A549 (cell line): ENCODE data around the gene LRP3. TPM values are rescaled to one million over a fixed set of nuclear protein-coding genes. Genes with fewer than 3 reads are reported as not detected.
"Not testable (repeated sequence)": the region's sequence is repeated elsewhere in the genome, so short reads cannot be mapped to it uniquely, and the experiment has no call there.

ENCODE experiments used
- ATAC-seq, 2 experiments: fragments of 200-7000 bp in 1 of 2; fragments of >200 bp in 1 of 2; cut with Nextera tagmentation in 1 of 2; cut with Tn5 transposase in 1 of 2; 3 replicates each; pipeline versions ENCODE4 v1.8.0 to v1.9.1; 2018 to 2020; ENCODE audit warnings: mild to moderate bottlenecking in 1 of 2, moderate library complexity in 1 of 2
- CTCF ChIA-PET: fragments of 300-600 bp; sonication (Branson Sonifier 250); formaldehyde crosslinking; extraction: SDS; loops from one replicate; lab custom pipeline; 2021; ENCODE audit warnings: antibody characterized with exemption, inconsistent platforms; lab: Yijun Ruan, JAX
- POLR2A ChIA-PET: fragments of 350-600 bp; formaldehyde crosslinking; extraction: SDS; loops from one replicate; lab custom pipeline; 2021; ENCODE audit warnings: antibody characterized with exemption, inconsistent platforms; lab: Yijun Ruan, JAX
- DNase-seq, 2 experiments: peaks; one replicate each; pipeline versions ENCODE4 v3.0.0 to v3.0.0-alpha.2; 2011 to 2016; ENCODE audit warnings: low read depth in 1 of 2, low spot score in 1 of 2
- FAIRE-seq: peaks from 2 replicates; lab custom pipeline; 2011; peaks lifted over from hg19 to GRCh38; lab: Jason Lieb, UNC
- H3K27ac ChIP-seq, 2 experiments: fragments of >200 bp; sonication (Bioruptor Twin); formaldehyde crosslinking; 3 replicates each; pipeline ENCODE4 v1.5.1; 2016 to 2017
- H3K4me1 ChIP-seq: fragments of >200 bp; sonication (Bioruptor Twin); formaldehyde crosslinking; 3 replicates; pipeline ENCODE4 v1.6.1; 2016
- H3K4me2 ChIP-seq: fragments of >200 bp; sonication (Bioruptor Twin); formaldehyde crosslinking; 3 replicates; pipeline ENCODE4 v1.6.1; 2016
- H3K4me3 ChIP-seq: fragments of >200 bp; sonication (Bioruptor Twin); formaldehyde crosslinking; 3 replicates; pipeline ENCODE4 v1.5.1; 2016
- H3K9me3 ChIP-seq: fragments of >200 bp; sonication (Bioruptor Twin); formaldehyde crosslinking; 3 replicates; pipeline ENCODE4 v1.6.1; 2016
- BHLHE40 ChIP-seq: IDR thresholded peaks from 2 replicates; pipeline ENCODE4 v1.6.1; 2012; ENCODE audit warnings: low read depth, low read length, inconsistent platforms
- EHMT2 ChIP-seq: fragments of 200-600 bp; sonication (generic); IDR thresholded peaks from 2 replicates; pipeline ENCODE4 v1.6.1; 2016; ENCODE audit warnings: antibody characterized with exemption, low read depth, mild to moderate bottlenecking, moderate library complexity
- FOSB ChIP-seq: fragments of 250-450 bp; sonication (Bioruptor Pico); IDR thresholded peaks from 2 replicates; pipeline ENCODE4 v1.5.0; 2020; ENCODE audit warnings: mild to moderate bottlenecking, moderate library complexity
- FOSL2 ChIP-seq, 2 experiments: fragments of 450-650 bp in 1 of 2; fragments of >200 bp in 1 of 2; sonication (Bioruptor Twin) in 1 of 2; formaldehyde crosslinking; IDR thresholded peaks; 2 replicates each; pipeline versions ENCODE4 v1.5.0 to v1.6.1; 2016 to 2020; ENCODE audit warnings: mild to moderate bottlenecking in 1 of 2, moderate library complexity in 1 of 2
- FOXS1 ChIP-seq: fragments of 250-450 bp; sonication (Bioruptor Pico); IDR thresholded peaks from 2 replicates; pipeline ENCODE4 v1.5.0; 2020; ENCODE audit warnings: mild to moderate bottlenecking, moderate library complexity
- HEYL ChIP-seq: fragments of 250-450 bp; sonication (Bioruptor Pico); IDR thresholded peaks from 2 replicates; pipeline ENCODE4 v1.8.0; 2021; ENCODE audit warnings: mild to moderate bottlenecking, moderate library complexity
- HOXA7 ChIP-seq: fragments of 250-450 bp; sonication (Bioruptor Pico); IDR thresholded peaks from 2 replicates; pipeline ENCODE4 v1.5.0; 2020; ENCODE audit warnings: mild to moderate bottlenecking, moderate library complexity
- HOXB13 ChIP-seq: fragments of 250-450 bp; sonication (Bioruptor Pico); IDR thresholded peaks from 2 replicates; pipeline ENCODE4 v1.5.0; 2020; ENCODE audit warnings: low read depth, mild to moderate bottlenecking, moderate library complexity
- HOXB5 ChIP-seq: fragments of 250-450 bp; sonication (Bioruptor Pico); IDR thresholded peaks from 2 replicates; pipeline ENCODE4 v1.5.0; 2020; ENCODE audit warnings: mild to moderate bottlenecking, moderate library complexity
- JUN ChIP-seq, 2 experiments: fragments of >200 bp; sonication (Bioruptor Twin); formaldehyde crosslinking; IDR thresholded peaks; 2 replicates in 1 of 2; 3 replicates in 1 of 2; pipeline ENCODE4 v1.6.1; 2016 to 2017
- JUNB ChIP-seq: fragments of >200 bp; sonication (Bioruptor Twin); formaldehyde crosslinking; IDR thresholded peaks from 2 replicates; pipeline ENCODE4 v1.6.1; 2016
- KDM1A ChIP-seq: fragments of 200-600 bp; sonication (generic); IDR thresholded peaks from 2 replicates; pipeline ENCODE4 v1.6.1; 2016; ENCODE audit warnings: low read depth, mild to moderate bottlenecking
- KDM5A ChIP-seq: fragments of 200-600 bp; sonication (generic); IDR thresholded peaks from 2 replicates; pipeline ENCODE4 v1.6.1; 2016; ENCODE audit warnings: antibody characterized with exemption, mild to moderate bottlenecking
- NFE2L2 ChIP-seq: fragments of 150-350 bp; conservative IDR thresholded peaks from 2 replicates; pipeline ENCODE4 v1.6.1; 2014; ENCODE audit warnings: low read length
- NR3C1 ChIP-seq: fragments of >200 bp; sonication (Bioruptor Twin); formaldehyde crosslinking; IDR thresholded peaks from 3 replicates; pipeline ENCODE4 v1.6.1; 2017
- POLR2A ChIP-seq: IDR thresholded peaks from 2 replicates; pipeline ENCODE4 v1.6.1; 2012; ENCODE audit warnings: mild to moderate bottlenecking, low read length
- RAD21 ChIP-seq, 2 experiments: fragments of >200 bp in 1 of 2; sonication (Bioruptor Twin) in 1 of 2; formaldehyde crosslinking in 1 of 2; IDR thresholded peaks in 1 of 2; conservative IDR thresholded peaks in 1 of 2; 2 replicates in 1 of 2; 3 replicates in 1 of 2; pipeline ENCODE4 v1.6.1; 2012 to 2018; ENCODE audit warnings: inconsistent platforms in 1 of 2
- RFX5 ChIP-seq: fragments of 450-650 bp; IDR thresholded peaks from 2 replicates; pipeline ENCODE4 v1.7.1; 2014; ENCODE audit warnings: antibody characterized with exemption, mild to moderate bottlenecking, moderate library complexity
- RNF2 ChIP-seq: fragments of 200-600 bp; sonication (generic); IDR thresholded peaks from 2 replicates; pipeline ENCODE4 v1.6.1; 2016; ENCODE audit warnings: low read depth, mild to moderate bottlenecking, antibody characterized with exemption, moderate library complexity, borderline replicate concordance
- SMC3 ChIP-seq: fragments of >200 bp; sonication (Bioruptor Twin); formaldehyde crosslinking; IDR thresholded peaks from 3 replicates; pipeline ENCODE4 v1.6.1; 2018; ENCODE audit warnings: inconsistent platforms
- TFCP2L1 ChIP-seq: fragments of 250-450 bp; sonication (Bioruptor Pico); IDR thresholded peaks from 2 replicates; pipeline ENCODE4 v1.5.0; 2021; ENCODE audit warnings: mild to moderate bottlenecking
- TP53 ChIP-seq: fragments of 250-450 bp; sonication (Bioruptor Pico); IDR thresholded peaks from 2 replicates; pipeline ENCODE4 v1.5.0; 2021; ENCODE audit warnings: mild to moderate bottlenecking, moderate library complexity
- ZC3H11A ChIP-seq: fragments of 450-650 bp; IDR thresholded peaks from 2 replicates; pipeline ENCODE4 v1.6.1; 2014; ENCODE audit warnings: antibody characterized with exemption, mild to moderate bottlenecking
- WGBS: methylation state at CpG from one replicate; pipeline ENCODE4 v1.1.6; 2017; ENCODE audit errors: missing lambda C conversion rate; 5-methylcytosine and 5-hydroxymethylcytosine counted together
- polyA plus RNA-seq, 4 experiments: library from polyadenylated mRNA; depleted of rRNA in 3 of 4; stranded (reverse); fragments of >200 nt; fragmentation: RNase III in 1 of 4; extraction: RNeasy Plus Mini Kit Qiagen cat#74134 plus additional on column Dnase treatment in 1 of 4; gene quantifications; 2 replicates in 3 of 4; 3 replicates in 1 of 4; pipeline ENCODE4 v1.2.3, GENCODE V29; 2011 to 2017

Gene LRP3
- polyA plus RNA-seq, 2 of the 4 experiments (the other 2 are of a cell fraction), result 10.9 to 25.1 TPM

DNA sequence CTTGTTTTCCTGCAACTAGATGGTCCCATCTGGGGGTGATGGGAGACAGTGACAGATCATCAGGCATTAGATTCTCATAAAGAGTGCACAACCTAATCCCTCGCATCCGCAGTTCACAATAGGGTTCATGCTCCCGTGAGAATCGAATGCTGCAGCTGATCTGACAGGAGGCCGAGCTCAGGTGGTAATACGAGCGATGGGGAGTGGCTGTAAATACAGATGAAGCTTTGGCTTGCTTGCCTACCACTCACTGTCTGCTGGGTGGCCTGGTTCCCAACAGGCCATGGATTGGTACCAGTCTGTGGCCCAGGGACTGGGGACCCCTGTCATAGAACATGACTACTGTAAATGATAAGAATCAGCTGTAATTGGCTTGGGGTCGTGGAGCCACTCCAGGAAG is 34.2 kb upstream of the LRP3 start:
- no peak overlapping the region for H3K27ac ChIP-seq
- ATAC-seq (no peak), FAIRE-seq (no peak), DNase-seq (no peak)
- H3K4me1 ChIP-seq, result peaks cover 7% of the 10 kb centered on the region; the same call in 2 of the 3 replicates
- 85% methylated on average over 8 of the region's 8 CpGs for WGBS
- ChIA-PET POLR2A (interaction anchor here (0.6 to 4.0 kb wide), 2 partner anchors 16 to 95 kb away, joined by 6 to 28 read pairs; partner anchors contain the start of gene RHPN2), CTCF (interaction anchor here (0.5 to 14.6 kb wide), 13 partner anchors 10 to 456 kb away, joined by 3 to 113 read pairs (median 6); no protein-coding TSS in a partner anchor)
- H3K9me3 ChIP-seq, result no peaks in the 10 kb centered on the region
- TF ChIP-seq NR3C1, result no peak
- no peak overlapping the region for H3K4me2 ChIP-seq
- H3K4me3 ChIP-seq, result no peak overlapping the region

DNA sequence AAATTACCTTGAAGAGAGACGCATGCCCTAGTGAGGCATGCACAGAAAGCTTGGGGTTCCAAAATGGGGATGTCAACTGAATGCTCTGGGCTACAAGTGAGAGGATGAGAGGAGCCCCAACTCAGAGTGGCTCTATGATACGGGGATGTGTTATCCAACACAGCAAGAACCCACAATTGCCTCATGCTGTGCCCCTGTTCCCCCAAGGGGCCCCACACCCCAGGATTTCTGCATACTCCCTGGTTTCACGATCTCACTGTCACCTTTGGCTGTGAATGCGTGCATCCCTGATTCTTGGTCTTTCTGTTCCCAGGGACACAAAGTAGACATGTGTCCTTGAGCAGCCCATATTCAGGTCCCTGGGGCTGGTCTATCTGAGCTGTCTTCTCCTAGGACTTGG is 32.9 kb upstream of the LRP3 start:
- H3K27ac ChIP-seq, result no peak overlapping the region
- peaks cover 7% of the 10 kb centered on the region; the same call in 2 of the 3 replicates for H3K4me1 ChIP-seq
- H3K9me3 ChIP-seq, result no peaks in the 10 kb centered on the region
- DNase-seq (no peak), ATAC-seq (0 out of 6 replicates have a peak, but pooled peaks of 1 of the 2 experiments have one; percentile 14), FAIRE-seq (no peak)
- POLR2A ChIA-PET, result interaction anchor here (4.0 kb wide), 1 partner anchor 15 kb away, joined by 28 read pairs; no protein-coding TSS in a partner anchor
- no peak overlapping the region for H3K4me3 ChIP-seq
- WGBS, result 78% methylated on average over 4 of the region's 4 CpGs
- TF ChIP-seq KDM1A (no peak), HEYL (CRISPR knock-in tag) (no peak), NFE2L2 (no peak), KDM5A (no peak), FOSB (CRISPR knock-in tag) (no peak), HOXA7 (CRISPR knock-in tag) (no peak), EHMT2 (no peak), JUN (IDR thresholded peaks at IDR 0.05) (no peak), ZC3H11A (no peak), HOXB13 (no peak), POLR2A (no peak), NR3C1 (no peak), HOXB5 (CRISPR knock-in tag) (no peak), RAD21 (conservative IDR thresholded peaks at IDR 0.05 in 1 of 2, IDR thresholded peaks at IDR 0.05 in 1 of 2) (no peak), RFX5 (no peak)
- CTCF ChIA-PET, result interaction anchor here (0.9 to 14.6 kb wide), 11 partner anchors 9 to 242 kb away, joined by 3 to 113 read pairs (median 6); no protein-coding TSS in a partner anchor
- H3K4me2 ChIP-seq, result no peak overlapping the region

DNA sequence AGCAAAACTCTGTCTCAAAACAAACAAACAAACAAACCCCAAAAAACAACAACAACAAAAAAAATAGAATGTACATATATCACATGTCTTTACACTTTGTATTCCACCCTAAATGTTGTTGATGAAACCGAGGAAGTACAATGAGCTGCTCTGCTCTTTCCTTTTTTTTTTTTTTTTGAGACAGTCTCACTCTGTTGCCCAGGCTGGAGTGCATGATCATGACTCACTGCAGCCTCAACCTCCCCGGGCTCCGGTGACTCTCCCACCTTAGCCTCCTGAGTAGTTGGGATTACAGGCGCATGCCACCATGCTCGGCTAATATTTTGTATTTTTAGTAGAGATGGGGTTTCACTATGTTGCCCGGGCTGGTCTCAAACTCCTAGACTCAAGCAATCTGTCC is 30.6 kb upstream of the LRP3 start:
- ChIA-PET POLR2A (interaction anchor here (0.6 to 2.5 kb wide), 2 partner anchors 10 to 13 kb away, joined by 3 to 18 read pairs; no protein-coding TSS in a partner anchor), CTCF (interaction anchor here (0.6 to 14.6 kb wide), 8 partner anchors 13 to 188 kb away, joined by 3 to 113 read pairs (median 6); no protein-coding TSS in a partner anchor)
- TF ChIP-seq RNF2 (no peak), TP53 (no peak), JUNB (no peak), RAD21 (conservative IDR thresholded peaks at IDR 0.05 in 1 of 2, IDR thresholded peaks at IDR 0.05 in 1 of 2) (no peak), HEYL (CRISPR knock-in tag) (no peak), NR3C1 (no peak), FOXS1 (CRISPR knock-in tag) (no peak), FOSL2 (IDR thresholded peaks at IDR 0.05) (no peak), FOSL2 (CRISPR knock-in tag; IDR thresholded peaks at IDR 0.05) (no peak), BHLHE40 (no peak), TFCP2L1 (CRISPR knock-in tag) (no peak), SMC3 (no peak), RFX5 (no peak)
- H3K4me3 ChIP-seq, result no peak overlapping the region
- no peak overlapping the region for H3K4me2 ChIP-seq
- peaks cover 19% of the 10 kb centered on the region for H3K9me3 ChIP-seq
- DNase-seq, result no peak
- 62% methylated on average over 6 of the region's 6 CpGs for WGBS
- H3K4me1 ChIP-seq, result no peaks in the 10 kb centered on the region
- peak; percentile 18 for FAIRE-seq
- no peak for ATAC-seq
- no peak overlapping the region for H3K27ac ChIP-seq

DNA sequence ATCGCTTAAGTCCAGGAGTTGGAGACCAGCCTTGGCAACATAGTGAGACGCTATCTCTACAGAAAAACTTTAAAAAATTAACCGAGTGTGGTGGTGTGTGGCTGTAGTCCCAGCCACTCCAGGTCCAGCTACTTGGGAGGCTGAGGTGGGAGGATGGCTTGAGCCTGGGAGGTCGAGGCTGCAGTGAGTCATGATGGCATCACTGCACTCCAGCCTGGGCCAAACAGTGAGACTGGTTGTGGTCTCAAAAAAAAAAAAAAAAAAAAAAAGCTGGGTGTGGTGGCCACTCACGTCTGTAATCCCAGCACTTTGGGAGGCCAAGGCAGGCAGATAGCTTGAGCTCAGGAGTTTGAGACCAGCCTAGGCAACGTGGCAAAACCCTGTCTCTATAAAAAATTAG is 28.1 kb upstream of the LRP3 start:
- not testable (repeated sequence) for DNase-seq, H3K4me3 ChIP-seq, ATAC-seq, H3K27ac ChIP-seq, H3K4me1 ChIP-seq, H3K4me2 ChIP-seq, FAIRE-seq
- peaks cover 29% of the 10 kb centered on the region for H3K9me3 ChIP-seq
- ChIA-PET POLR2A (interaction anchor here (0.6 to 4.6 kb wide), 2 partner anchors 11 to 18 kb away, joined by 3 to 26 read pairs; no protein-coding TSS in a partner anchor), CTCF (interaction anchor here (0.5 to 16.8 kb wide), 7 partner anchors 10 to 142 kb away, joined by 3 to 279 read pairs (median 11); partner anchors contain the start of gene LRP3)
- WGBS, result 44% methylated on average over 6 of the region's 6 CpGs
